Activated T-cell treated with anti-CD3 and anti-CD28 coated beads, Interleukin-2, amount 50 U/mL, for 24 hours (primary cell): ENCODE results near the gene SYNGR2.

Experiments used
- DNase-seq: peaks from one replicate; pipeline ENCODE4 v3.0.0-alpha.2; 2020
- H3K27ac Mint-ChIP-seq: 2 replicates; pipeline ENCODE4 v1.8.0; 2020; ENCODE audit warnings: mild to moderate bottlenecking, mixed read lengths
- H3K27me3 Mint-ChIP-seq: 2 replicates; pipeline ENCODE4 v1.8.0; 2020; ENCODE audit warnings: mixed read lengths
- H3K36me3 Mint-ChIP-seq: 2 replicates; pipeline ENCODE4 v1.8.0; 2020; ENCODE audit warnings: low read depth, mixed read lengths
- H3K4me1 Mint-ChIP-seq: 2 replicates; pipeline ENCODE4 v1.8.0; 2020; ENCODE audit warnings: low read depth, mixed read lengths
- H3K4me3 Mint-ChIP-seq: 2 replicates; pipeline ENCODE4 v1.8.0; 2020; ENCODE audit warnings: mild to moderate bottlenecking, moderate library complexity, mixed read lengths
- H3K9me3 Mint-ChIP-seq: 2 replicates; pipeline ENCODE4 v1.8.0; 2020; ENCODE audit warnings: mixed read lengths

The SYNGR2 gene

GRCh38 chr17:78144736-78145641, 23.4 kb upstream of the SYNGR2 start:
- H3K27me3 Mint-ChIP-seq = no peaks in the 10 kb centered on the region
- peaks cover 42% of the 10 kb centered on the region for H3K4me1 Mint-ChIP-seq
- peaks cover 22% of the 10 kb centered on the region for H3K36me3 Mint-ChIP-seq
- no peaks in the 10 kb centered on the region for H3K9me3 Mint-ChIP-seq
- DNase-seq = no peak
- peak overlapping the region; percentile 29 for H3K27ac Mint-ChIP-seq
- no peak overlapping the region for H3K4me3 Mint-ChIP-seq

GRCh38 chr17:78146471-78146869, 21.9 kb upstream of the SYNGR2 start:
- Mint-ChIP-seq H3K4me3 (no peak overlapping the region), H3K36me3 (peaks cover 14% of the 10 kb centered on the region), H3K9me3 (no peaks in the 10 kb centered on the region), H3K27ac (no peak overlapping the region), H3K27me3 (no peaks in the 10 kb centered on the region), H3K4me1 (peaks cover 35% of the 10 kb centered on the region)
- no peak for DNase-seq

- Mint-ChIP-seq H3K27ac (peak overlapping the region; percentile 55), H3K4me3 (no peak overlapping the region), H3K36me3 (peaks cover 10% of the 10 kb centered on the region), H3K27me3 (no peaks in the 10 kb centered on the region), H3K9me3 (no peaks in the 10 kb centered on the region), H3K4me1 (peaks cover 30% of the 10 kb centered on the region)
- no peak for DNase-seq
Observed at GRCh38 chr17:78146881-78147280, 21.5 kb upstream of the SYNGR2 start.

GRCh38 chr17:78147315-78147998, 20.9 kb upstream of the SYNGR2 start:
- H3K27me3 Mint-ChIP-seq = no peaks in the 10 kb centered on the region
- no peak for DNase-seq
- H3K27ac Mint-ChIP-seq = peak overlapping the region; percentile 69
- peaks cover 25% of the 10 kb centered on the region for H3K4me1 Mint-ChIP-seq
- H3K36me3 Mint-ChIP-seq = peaks cover 4% of the 10 kb centered on the region
- no peak overlapping the region for H3K4me3 Mint-ChIP-seq
- H3K9me3 Mint-ChIP-seq = no peaks in the 10 kb centered on the region

- Mint-ChIP-seq H3K27ac (peak overlapping the region; percentile 28), H3K27me3 (no peaks in the 10 kb centered on the region), H3K4me1 (peaks cover 18% of the 10 kb centered on the region), H3K4me3 (no peak overlapping the region), H3K36me3 (no peaks in the 10 kb centered on the region), H3K9me3 (no peaks in the 10 kb centered on the region)
- no peak for DNase-seq
Observed at GRCh38 chr17:78148286-78149016, 19.9 kb upstream of the SYNGR2 start.

- H3K4me3 Mint-ChIP-seq = no peak overlapping the region
- H3K27ac Mint-ChIP-seq = no peak overlapping the region
- H3K36me3 Mint-ChIP-seq = no peaks in the 10 kb centered on the region
- DNase-seq = no peak
- H3K4me1 Mint-ChIP-seq = peaks cover 15% of the 10 kb centered on the region
- no peaks in the 10 kb centered on the region for H3K27me3 Mint-ChIP-seq
- H3K9me3 Mint-ChIP-seq = no peaks in the 10 kb centered on the region
Observed at GRCh38 chr17:78151514-78152008, 16.8 kb upstream of the SYNGR2 start.

GRCh38 chr17:78154903-78155811, 13.2 kb upstream of the SYNGR2 start:
- no peaks in the 10 kb centered on the region for H3K9me3 Mint-ChIP-seq
- peaks cover 10% of the 10 kb centered on the region for H3K4me1 Mint-ChIP-seq
- no peak overlapping the region for H3K4me3 Mint-ChIP-seq
- no peak overlapping the region for H3K27ac Mint-ChIP-seq
- H3K27me3 Mint-ChIP-seq = no peaks in the 10 kb centered on the region
- H3K36me3 Mint-ChIP-seq = no peaks in the 10 kb centered on the region
- no peak for DNase-seq

- Mint-ChIP-seq H3K27me3 (no peaks in the 10 kb centered on the region), H3K9me3 (no peaks in the 10 kb centered on the region), H3K4me3 (no peak overlapping the region), H3K4me1 (peaks cover 12% of the 10 kb centered on the region), H3K27ac (peak overlapping the region; percentile 39), H3K36me3 (no peaks in the 10 kb centered on the region)
- DNase-seq = no peak
Observed at GRCh38 chr17:78159575-78160158, 8.7 kb upstream of the SYNGR2 start.

GRCh38 chr17:78163881-78164747, 4.3 kb upstream of the SYNGR2 start:
- Mint-ChIP-seq H3K36me3 (no peaks in the 10 kb centered on the region), H3K4me3 (no peak overlapping the region), H3K27me3 (no peaks in the 10 kb centered on the region), H3K4me1 (peaks cover 11% of the 10 kb centered on the region), H3K9me3 (no peaks in the 10 kb centered on the region), H3K27ac (no peak overlapping the region)
- DNase-seq = no peak

- Mint-ChIP-seq H3K27me3 (no peaks in the 10 kb centered on the region), H3K27ac (no peak overlapping the region), H3K9me3 (no peaks in the 10 kb centered on the region), H3K4me3 (no peak overlapping the region), H3K36me3 (peaks cover 7% of the 10 kb centered on the region), H3K4me1 (peaks cover 13% of the 10 kb centered on the region)
- no peak for DNase-seq
Observed at GRCh38 chr17:78164748-78165607, 3.4 kb upstream of the SYNGR2 start.

- Mint-ChIP-seq H3K36me3 (peaks cover 21% of the 10 kb centered on the region), H3K27me3 (no peaks in the 10 kb centered on the region), H3K9me3 (no peaks in the 10 kb centered on the region), H3K27ac (no peak overlapping the region), H3K4me1 (peaks cover 23% of the 10 kb centered on the region), H3K4me3 (no peak overlapping the region)
- DNase-seq = no peak
Observed at GRCh38 chr17:78166416-78166815, 2.0 kb upstream of the SYNGR2 start.
